ENCODE results near the gene BCLAF1. TPM values are rescaled to one million over a fixed set of nuclear protein-coding genes. Genes with fewer than 3 reads are reported as not detected.

The BCLAF1 gene
- total and polyA plus RNA-seq, 9 of the 15 experiments (the other 6 are each of a cell fraction or from before 2014, with no cell fraction given), result 65.4 to 286 (median 165) TPM

DNA sequence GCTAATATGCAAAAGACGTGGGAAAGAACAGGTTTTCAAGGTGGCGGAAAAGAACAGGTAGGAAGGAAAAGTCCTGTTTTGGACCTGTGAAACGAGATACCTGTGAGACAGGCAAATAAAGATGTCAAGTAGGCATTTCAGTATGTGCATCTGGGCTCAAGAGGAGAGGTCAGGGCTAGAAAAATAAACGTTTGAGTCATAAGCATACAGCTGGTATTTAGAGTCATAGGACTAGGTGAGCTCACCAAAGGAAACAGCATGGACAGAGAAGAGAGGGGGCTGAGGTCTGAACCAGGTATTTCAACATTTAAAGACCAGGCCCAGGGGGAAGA, 54.4 kb downstream of the BCLAF1 start (continued):
- TF ChIP-seq, protein P1, sequence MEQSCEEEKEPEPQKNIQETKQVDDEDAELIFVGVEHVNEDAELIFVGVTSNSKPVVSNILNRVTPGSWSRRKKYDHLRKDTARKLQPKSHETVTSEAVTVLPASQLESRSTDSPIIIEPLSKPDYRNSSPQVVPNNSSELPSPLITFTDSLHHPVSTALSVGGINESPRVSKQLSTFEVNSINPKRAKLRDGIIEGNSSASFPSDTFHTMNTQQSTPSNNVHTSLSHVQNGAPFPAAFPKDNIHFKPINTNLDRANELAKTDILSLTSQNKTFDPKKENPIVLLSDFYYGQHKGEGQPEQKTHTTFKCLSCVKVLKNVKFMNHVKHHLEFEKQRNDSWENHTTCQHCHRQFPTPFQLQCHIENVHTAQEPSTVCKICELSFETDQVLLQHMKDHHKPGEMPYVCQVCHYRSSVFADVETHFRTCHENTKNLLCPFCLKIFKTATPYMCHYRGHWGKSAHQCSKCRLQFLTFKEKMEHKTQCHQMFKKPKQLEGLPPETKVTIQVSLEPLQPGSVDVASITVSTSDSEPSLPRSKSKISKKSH (CRISPR knock-in tag; IDR thresholded peaks at IDR 0.05), result no peak
- TF ChIP-seq JUN (IDR thresholded peaks at IDR 0.05; ENCODE audit: borderline replicate concordance, low read depth, low read length) (0 out of 2 replicates have a peak, but pooled peaks have one; percentile 46), JUN (CRISPR knock-in tag; IDR thresholded peaks at IDR 0.05; ENCODE audit: borderline replicate concordance) (no peak), COPS2 (conservative IDR thresholded peaks at IDR 0.05) (no peak), ZNF133 (CRISPR knock-in tag; IDR thresholded peaks at IDR 0.05) (no peak), EGR1 (conservative IDR thresholded peaks at IDR 0.05) (no peak), TBL1XR1 (IDR thresholded peaks at IDR 0.05; ENCODE audit: low read length in 2 of 2) (no peak), NKRF (IDR thresholded peaks at IDR 0.05; ENCODE audit: borderline replicate concordance) (no peak), RBFOX2 (IDR thresholded peaks at IDR 0.05; ENCODE audit: low read depth, low read length) (no peak), ZNF232 (CRISPR knock-in tag; IDR thresholded peaks at IDR 0.05) (no peak), ZNF23 (CRISPR knock-in tag; IDR thresholded peaks at IDR 0.05) (no peak), PHF8 (IDR thresholded peaks at IDR 0.05; ENCODE audit: borderline replicate concordance, low read length) (no peak), E2F1 (CRISPR knock-in tag; IDR thresholded peaks at IDR 0.05) (no peak), MAFG (tag; conservative IDR thresholded peaks at IDR 0.05) (no peak), U2AF2 (optimal IDR thresholded peaks at IDR 0.05; ENCODE audit: low read depth, low read length) (no peak)
